ENCODE data around the gene APBB2.
A peak's percentile ranks its signal among the peaks of the same experiment; 100 is the strongest.

The APBB2 gene

DNA sequence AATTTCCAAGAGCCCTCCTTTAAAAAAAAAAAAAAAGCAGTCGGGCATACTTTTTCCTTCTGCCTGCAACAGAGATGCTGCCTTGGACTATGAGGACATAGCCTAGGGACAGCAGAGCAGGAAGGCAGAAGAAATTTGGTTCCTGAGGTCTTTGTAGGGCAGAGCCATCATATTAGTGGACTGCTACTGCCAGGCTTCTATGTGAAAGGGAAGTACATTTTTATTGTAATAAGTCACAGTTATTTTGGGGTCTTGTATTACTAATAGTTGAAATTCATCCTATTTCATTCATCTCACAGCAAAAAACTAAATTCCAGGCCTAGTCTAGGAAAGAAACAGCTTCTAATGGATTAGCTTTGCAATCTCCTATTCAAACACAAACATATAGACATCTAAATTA lies 253.4 kb downstream of the APBB2 start:
- no peak for DNase-seq

DNA sequence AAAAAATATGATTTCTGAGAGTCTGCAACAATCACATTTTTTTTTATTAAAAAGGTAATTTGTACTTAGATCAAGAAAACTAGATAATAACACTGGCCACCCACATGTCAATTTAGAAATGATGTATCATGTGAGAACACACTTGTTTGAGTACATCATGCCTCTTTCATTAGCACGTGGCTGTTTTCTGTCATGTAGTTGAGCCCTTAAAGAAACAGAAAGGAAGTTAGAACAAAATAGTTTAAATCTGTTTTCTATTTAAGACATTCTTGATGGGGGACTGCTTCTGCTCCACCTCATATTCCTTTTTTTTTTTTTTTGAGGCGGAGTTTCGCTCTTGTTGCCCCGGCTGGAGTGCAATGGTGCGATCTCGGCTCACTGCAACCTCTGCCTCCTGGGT lies 257.1 kb downstream of the APBB2 start:
- DNase-seq = no peak

DNA sequence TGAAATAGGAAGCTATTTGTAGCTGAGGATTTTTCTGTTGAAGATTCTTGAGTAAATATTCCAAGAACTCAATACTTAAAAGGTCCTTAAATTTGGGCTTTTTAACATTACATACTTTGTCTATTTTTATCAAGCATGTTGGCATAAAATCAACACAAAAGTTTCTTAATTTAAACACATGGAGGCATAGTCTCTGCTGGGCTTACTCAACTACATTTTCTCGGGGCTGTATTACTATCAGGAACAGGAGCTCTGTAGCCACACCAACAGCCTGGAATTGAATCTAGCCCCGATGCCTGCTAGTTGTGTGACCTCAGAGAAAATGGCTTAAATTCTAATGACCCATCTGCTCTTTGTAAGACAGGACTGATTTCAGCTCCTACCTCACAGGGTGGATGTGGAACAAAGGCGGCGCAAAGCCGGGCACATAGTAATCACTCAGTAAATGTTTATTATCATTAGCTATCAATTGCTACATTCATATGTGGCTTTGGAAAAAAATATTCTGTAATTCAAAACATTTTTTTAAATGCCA lies 257.6 kb downstream of the APBB2 start:
- DNase-seq = no peak

GRCh38 chr4:40954088-40954668 lies 260.2 kb downstream of the APBB2 start:
- no peak for DNase-seq

DNA sequence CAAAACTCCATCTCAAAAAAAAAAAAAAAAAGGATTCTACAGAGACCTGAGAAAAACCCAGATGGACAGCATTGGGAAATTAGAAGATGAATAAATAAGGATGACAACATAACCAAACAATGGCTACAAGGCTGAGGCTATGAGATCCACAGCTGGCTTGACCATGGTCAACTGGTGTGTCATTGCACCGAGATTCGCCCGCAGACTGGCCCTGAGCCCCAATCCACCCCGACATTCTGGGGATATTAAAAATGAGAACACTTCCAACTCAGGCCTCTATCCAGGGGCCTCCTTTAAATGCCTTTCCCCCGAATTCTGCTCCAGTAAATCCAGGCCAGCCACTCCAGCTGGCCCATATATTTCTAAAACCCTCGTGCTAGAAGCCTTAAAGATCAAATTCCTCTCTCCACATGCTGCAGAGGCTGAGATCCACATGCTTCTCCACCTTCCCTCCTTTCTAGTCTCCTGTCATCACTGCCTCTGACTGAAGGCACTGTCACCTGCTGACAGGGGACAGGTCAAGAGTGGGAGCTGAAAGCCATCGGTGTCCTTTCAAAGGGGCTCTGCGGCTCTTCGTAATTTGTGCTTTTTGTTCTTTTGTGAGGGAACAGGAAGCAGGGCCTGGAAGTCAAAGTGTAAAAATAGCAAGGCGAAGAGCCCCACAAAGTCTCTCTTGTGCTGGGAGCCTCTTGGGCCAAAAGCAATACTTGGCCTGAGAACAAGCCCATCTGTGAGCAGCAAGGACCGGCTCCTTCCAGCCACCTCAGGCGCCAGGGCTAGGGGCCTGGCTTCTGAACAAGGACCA lies 260.9 kb downstream of the APBB2 start:
- no peak for DNase-seq

GRCh38 chr4:40952672-40953071 lies 261.7 kb downstream of the APBB2 start:
- DNase-seq = no peak

DNA sequence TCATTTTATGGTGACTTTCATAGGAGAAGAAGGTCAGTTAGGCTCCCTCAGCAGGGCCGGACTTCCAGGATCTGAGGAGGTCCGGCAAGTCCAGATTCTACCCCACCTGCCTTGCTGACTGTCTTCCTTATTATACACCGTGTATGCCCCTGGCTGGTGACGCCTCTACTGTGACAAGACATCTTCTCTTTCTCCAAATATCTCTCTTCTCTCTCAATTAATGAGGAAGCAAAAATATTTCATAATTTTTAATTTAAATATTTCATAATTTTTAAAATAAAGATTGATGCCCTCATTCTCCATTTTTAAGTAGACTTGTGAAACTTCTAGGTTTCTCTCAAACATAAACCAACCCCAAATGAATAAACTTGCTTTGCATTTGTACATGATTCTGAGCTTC lies 262.1 kb downstream of the APBB2 start:
- DNase-seq = no peak

DNA sequence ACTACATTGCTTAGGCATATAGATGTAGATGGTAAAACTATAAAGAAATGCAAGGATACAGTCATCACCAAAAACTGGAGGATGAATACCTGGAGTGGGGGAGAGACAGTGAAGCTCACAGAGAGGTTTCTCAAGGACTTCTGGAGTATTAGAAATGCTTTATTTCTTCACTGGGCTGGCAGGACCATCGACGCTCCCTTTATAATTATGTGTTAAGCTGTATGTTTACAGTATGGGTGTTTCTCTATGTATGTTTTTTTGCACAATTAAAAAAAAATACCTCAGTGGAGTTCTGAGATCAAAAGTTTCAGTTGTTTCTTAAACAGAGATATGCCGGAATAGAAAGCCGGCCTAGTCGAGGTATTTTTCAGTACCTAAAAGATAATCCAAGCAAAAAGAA lies 263.3 kb downstream of the APBB2 start:
- no peak for DNase-seq

DNA sequence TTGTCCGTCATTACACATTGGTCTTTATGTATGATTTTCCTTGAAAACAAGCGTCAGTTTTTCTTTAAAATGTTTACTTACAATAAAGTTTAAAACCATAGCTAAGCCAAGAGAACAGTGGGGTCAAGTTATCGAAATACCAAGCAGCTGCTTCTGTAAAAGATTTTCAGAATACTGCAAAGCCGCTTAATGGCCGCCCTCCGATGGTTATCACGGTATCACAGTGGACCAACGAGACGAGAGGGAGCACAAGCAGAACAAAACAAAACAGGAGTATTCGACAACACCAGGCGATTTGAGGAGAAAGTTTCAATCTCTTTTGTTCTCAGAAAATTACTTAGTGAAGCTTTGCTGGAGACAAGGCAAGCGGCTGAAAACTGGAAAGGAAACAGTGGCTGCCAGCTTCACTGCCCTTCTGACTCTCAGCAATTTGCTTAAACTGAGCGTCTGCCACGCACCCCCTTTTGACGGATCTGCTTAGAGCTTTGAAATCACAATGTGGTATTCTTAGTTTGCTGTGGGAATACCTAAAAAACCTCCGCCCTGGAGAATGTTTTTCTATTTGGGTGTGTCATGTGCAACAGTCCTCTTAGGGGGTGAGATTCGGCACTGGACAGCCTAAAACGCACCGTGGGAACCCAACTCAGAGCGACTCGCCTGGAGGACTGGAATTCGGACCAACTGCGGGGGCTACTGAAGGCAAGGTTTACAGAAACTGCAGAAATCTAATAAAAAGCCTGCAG lies 264.8 kb downstream of the APBB2 start:
- no peak for DNase-seq

DNA sequence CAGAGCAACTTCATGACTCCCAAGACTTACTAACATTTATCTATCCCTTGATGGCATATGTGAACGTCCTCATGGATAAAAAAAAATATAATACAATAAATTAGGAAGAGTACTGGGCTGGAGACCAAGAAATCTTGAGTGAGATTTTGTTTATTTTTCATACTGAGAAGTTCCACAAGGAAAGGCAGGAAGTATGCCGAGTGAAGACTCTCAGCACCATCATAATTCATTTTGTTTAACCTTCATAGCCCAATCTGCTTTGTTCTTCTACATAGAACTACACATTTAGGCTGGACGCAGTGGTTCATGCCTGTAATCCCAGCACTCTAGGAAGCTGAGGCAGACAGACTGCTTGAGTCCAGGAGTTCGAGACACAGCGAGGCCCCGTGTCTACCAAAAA lies 266.3 kb downstream of the APBB2 start:
- no peak for DNase-seq

GRCh38 chr4:40946652-40947051 lies 267.7 kb downstream of the APBB2 start:
- no peak for DNase-seq

DNA sequence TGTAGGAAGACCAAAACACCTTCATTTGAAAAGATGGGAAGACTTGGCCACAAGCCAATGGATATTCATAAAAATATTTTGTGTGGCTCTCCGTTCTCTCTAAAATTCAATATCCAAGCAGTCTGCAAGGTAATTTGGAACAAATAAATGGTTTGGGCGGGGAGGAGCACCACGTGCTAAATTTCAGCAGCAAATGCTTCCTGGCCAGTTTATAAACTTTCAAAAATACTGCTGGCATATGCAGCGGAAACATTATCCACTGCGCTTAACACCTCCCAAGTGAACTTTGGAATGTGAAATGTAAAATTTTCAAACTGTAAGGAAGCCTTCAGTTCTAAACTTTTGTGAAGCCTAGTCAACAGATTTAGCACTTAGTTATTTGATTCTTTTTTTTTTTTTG lies 273.6 kb downstream of the APBB2 start:
- DNase-seq = no peak

DNA sequence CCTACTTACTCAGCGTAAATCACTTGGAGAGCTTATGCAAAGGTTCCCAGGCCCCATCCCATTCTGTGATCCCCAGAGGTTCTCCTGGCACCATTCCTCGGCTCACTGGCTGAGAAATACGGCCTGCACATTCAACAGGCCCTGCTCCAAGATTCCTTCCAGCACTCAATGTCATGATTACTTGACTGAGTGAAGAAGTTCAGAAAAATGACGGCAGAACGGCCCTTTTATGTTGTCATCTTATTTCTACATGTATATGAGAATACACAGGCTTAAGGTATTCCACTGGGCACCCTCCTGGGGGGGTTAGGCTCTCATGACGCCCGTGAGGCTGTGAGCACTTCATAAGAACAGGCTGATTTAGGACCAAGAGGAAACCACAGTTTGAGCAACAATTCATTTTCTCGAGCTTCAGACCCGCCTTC lies 274.0 kb downstream of the APBB2 start:
- no peak for DNase-seq

GRCh38 chr4:40939856-40940255 lies 274.5 kb downstream of the APBB2 start:
- DNase-seq = no peak

DNA sequence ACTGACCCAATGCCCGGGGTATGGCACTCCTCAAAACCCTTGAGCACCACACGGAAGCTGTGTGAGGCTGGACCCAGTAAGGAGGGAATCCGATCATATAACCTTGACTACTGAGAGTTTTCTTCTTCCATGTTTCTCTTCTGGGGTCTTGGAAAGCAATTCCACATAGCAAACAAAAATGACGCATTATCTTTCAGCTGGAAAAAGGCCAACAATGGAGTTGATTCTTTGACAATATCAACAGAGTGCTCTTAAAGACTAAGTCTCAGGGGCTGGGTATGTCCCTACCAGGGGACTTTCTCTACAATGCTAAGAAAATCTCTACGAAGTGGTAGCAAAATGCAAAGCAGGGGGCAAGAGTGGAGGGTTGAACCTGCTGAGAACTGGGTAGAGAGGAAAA lies 276.0 kb downstream of the APBB2 start:
- no peak for DNase-seq

- DNase-seq = no peak
Measured at GRCh38 chr4:40937140-40937725, 277.1 kb downstream of the APBB2 start.

GRCh38 chr4:40934676-40935075 lies 279.7 kb downstream of the APBB2 start:
- DNase-seq = no peak

DNA sequence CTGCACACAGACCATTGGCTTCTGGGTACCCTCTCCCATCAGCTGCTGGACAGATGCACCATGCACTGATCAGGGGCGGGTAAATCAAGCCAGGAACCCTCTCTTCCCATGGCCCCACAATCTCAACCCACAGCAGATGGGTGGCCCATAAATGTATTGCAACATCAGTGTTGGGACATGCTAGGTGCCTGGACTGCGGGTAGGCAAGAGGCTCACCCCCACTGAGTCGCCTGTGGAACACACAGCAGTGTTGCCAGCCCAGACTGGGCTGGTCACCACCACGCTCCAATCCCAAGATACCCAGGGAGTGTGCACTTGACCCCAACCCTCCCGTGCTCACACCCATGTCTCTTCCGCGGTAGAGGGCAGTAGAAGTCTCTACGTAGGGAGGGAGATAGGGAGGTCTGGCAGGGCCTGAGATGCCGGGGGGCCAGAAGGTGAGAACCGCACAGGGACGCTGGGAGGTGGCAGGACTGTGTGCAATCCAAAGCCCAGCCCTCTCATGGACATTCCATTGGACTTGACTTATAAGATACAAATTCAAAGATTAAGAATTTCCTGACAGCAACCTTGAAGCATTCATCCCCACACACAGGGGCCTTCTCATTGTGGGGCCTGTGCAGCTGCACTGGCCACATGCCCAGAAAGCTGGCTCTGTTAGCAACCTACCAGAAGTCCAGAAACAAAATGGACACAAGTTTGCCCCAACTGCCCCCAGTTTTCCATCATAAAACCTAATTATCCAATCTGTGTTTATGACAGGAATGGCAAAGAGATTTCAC lies 280.9 kb downstream of the APBB2 start:
- DNase-seq = peak; percentile 39

DNA sequence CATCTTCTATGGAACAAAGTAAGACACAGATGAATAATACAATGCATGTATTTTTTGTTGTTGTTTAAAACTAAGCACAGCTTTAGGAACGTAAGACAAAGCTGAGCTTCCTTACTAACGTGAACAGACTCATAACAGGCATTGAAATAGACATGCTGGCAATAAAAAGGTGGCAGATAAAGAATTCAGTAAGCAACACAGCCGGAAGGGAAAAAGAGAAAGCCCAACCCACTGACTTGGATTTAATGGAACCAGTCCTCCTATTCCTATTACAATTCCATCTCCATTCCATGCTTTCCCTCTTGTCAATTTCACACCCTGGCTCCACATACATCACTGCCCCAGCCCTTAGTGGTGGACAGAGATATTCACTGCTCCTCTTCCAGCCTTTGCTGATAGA lies 282.5 kb downstream of the APBB2 start:
- no peak for DNase-seq

DNA sequence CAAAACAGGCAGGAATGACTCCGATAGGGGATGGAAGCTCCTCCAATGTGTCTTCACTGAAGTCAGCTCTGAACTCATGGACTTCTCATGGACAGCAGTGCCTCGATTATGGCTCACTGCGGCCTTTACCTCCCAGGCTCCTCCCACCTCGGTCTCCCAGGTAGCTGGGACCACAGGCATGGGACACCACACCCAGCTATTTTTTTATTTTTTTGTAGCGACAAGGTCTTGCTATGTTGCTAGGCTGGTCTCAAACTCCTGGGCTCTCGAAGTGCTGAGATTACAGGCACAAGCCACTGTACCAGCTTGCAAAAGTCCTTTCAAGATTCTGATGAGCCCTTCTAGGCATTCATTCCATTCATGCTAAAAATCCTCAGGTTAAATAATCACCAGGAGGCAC lies 283.1 kb downstream of the APBB2 start:
- DNase-seq = no peak

GRCh38 chr4:40927074-40927473 lies 287.3 kb downstream of the APBB2 start:
- no peak for DNase-seq

DNA sequence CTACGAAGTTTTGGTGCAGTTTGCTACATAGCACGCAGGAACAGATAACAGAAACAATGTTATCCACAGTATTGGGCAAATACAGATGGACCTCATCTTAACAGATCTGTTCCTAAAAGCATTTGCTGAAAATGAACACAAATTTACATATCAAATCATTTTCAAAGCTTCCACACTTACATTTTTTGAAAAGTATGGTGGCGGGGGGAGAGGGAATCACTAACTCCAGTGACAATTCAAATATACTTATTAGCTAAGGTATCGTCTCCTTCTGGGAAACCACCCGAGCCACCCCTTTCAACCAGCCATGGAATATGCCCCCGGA lies 289.6 kb downstream of the APBB2 start:
- no peak for DNase-seq

All from MV-4-11 (cell line).